GM23338 (cell line): ENCODE measurements around the gene ANAPC13.

Experiments used
- CREB1 ChIP-seq: fragments of 250-450 bp; sonication (Bioruptor Pico); IDR thresholded peaks from 2 replicates; pipeline ENCODE4 v1.5.0; 2020; ENCODE audit warnings: low read depth, mild to moderate bottlenecking, moderate library complexity
- CTCF ChIP-seq, 2 experiments: fragments of 200-600 bp in 1 of 2; sonication (generic) in 1 of 2; conservative IDR thresholded peaks; 2 replicates each; pipeline versions ENCODE4 v1.5.1 to v1.6.1; 2016 to 2017; ENCODE audit warnings: antibody characterized with exemption in 2 of 2, low read depth in 2 of 2, mild to moderate bottlenecking in 2 of 2, moderate library complexity in 1 of 2
- ETS1 ChIP-seq: IDR thresholded peaks from 2 replicates; pipeline ENCODE4 v1.6.1; 2016; ENCODE audit warnings: antibody characterized with exemption
- EZH2 ChIP-seq: fragments of 200-600 bp; sonication (generic); IDR thresholded peaks from one replicate; pipeline ENCODE4 v1.8.0; 2017; ENCODE audit warnings: antibody characterized with exemption, mild to moderate bottlenecking, low read depth; ENCODE audit not compliant: unreplicated experiment
- EZH2phosphoT487 ChIP-seq: fragments of 200-600 bp; sonication (generic); IDR thresholded peaks from one replicate; pipeline ENCODE4 v1.8.1; 2018; ENCODE audit warnings: antibody characterized with exemption; ENCODE audit not compliant: unreplicated experiment
- JUNB ChIP-seq: IDR thresholded peaks from one replicate; pipeline ENCODE4 v1.6.1; 2016; ENCODE audit warnings: antibody characterized with exemption; ENCODE audit not compliant: unreplicated experiment
- POLR2AphosphoS5 ChIP-seq: IDR thresholded peaks from 2 replicates; pipeline ENCODE4 v1.6.1; 2016; ENCODE audit warnings: antibody characterized with exemption, low read depth
- REST ChIP-seq: IDR thresholded peaks from one replicate; pipeline ENCODE4 v1.6.1; 2018; ENCODE audit warnings: antibody characterized with exemption; ENCODE audit not compliant: unreplicated experiment
- STAT1 ChIP-seq: IDR thresholded peaks from one replicate; pipeline ENCODE4 v1.6.1; 2016; ENCODE audit warnings: antibody characterized with exemption; ENCODE audit not compliant: unreplicated experiment
- ZNF114 ChIP-seq: fragments of 250-450 bp; sonication (Bioruptor Pico); IDR thresholded peaks from 2 replicates; pipeline ENCODE4 v1.5.0; 2020; ENCODE audit warnings: mild to moderate bottlenecking, moderate library complexity
- ZNF331 ChIP-seq: fragments of 250-450 bp; sonication (Bioruptor Pico); IDR thresholded peaks from 2 replicates; pipeline ENCODE4 v1.5.0; 2020; ENCODE audit warnings: low read depth, mild to moderate bottlenecking, moderate library complexity
- ZNF462 ChIP-seq: fragments of 250-450 bp; sonication (Bioruptor Pico); IDR thresholded peaks from 2 replicates; pipeline ENCODE4 v1.5.0; 2020; ENCODE audit warnings: mild to moderate bottlenecking, moderate library complexity

- no peak for TF ChIP-seq CTCF (conservative IDR thresholded peaks at IDR 0.05; ENCODE audit: low read depth in 2 of 2)
- no peak for TF ChIP-seq EZH2
- TF ChIP-seq ETS1 = no peak
- no peak for TF ChIP-seq REST
- no peak for TF ChIP-seq STAT1
- no peak for TF ChIP-seq POLR2AphosphoS5
- TF ChIP-seq CREB1 (CRISPR knock-in tag) = no peak
- no peak for TF ChIP-seq JUNB
- no peak for TF ChIP-seq EZH2phosphoT487
- TF ChIP-seq ZNF331 (CRISPR knock-in tag) = no peak
- TF ChIP-seq ZNF462 (CRISPR knock-in tag) = no peak
- no peak for TF ChIP-seq ZNF114
Measured at GRCh38 chr3:134505485-134505884, 19.7 kb upstream of the ANAPC13 start.
